GM19372 (cell line): ENCODE measurements around the gene SLC44A1.
"Not testable (repeated sequence)": the region's sequence is repeated elsewhere in the genome, so short reads cannot be mapped to it uniquely, and the experiment has no call there.

ENCODE experiments used
- ATAC-seq: cut with Tn5 transposase; IDR thresholded peaks from one replicate; pipeline ENCODE4 v1.9.1; 2021; ENCODE audit warnings: mild to moderate bottlenecking, low read depth, moderate library complexity; ENCODE audit not compliant: unreplicated experiment

SLC44A1 gene

GRCh38 chr9:105242062-105242461 is 2.4 kb upstream of the SLC44A1 start:
- ATAC-seq, result no peak

GRCh38 chr9:105242557-105242956 is 1.9 kb upstream of the SLC44A1 start:
- no peak for ATAC-seq

- ATAC-seq, result no peak
Measured at GRCh38 chr9:105243015-105243686, 1.3 kb upstream of the SLC44A1 start.

- peak; percentile 46 for ATAC-seq
Measured at GRCh38 chr9:105244734-105245028, 230 bp downstream of the SLC44A1 start.

GRCh38 chr9:105245029-105245890 is 809 bp downstream of the SLC44A1 start:
- peak; percentile 7 for ATAC-seq

GRCh38 chr9:105245891-105246161 is 1.4 kb downstream of the SLC44A1 start:
- no peak for ATAC-seq

GRCh38 chr9:105246656-105247173 is 2.3 kb downstream of the SLC44A1 start:
- no peak for ATAC-seq

- no peak for ATAC-seq
Measured at GRCh38 chr9:105248691-105249090, 4.2 kb downstream of the SLC44A1 start.

GRCh38 chr9:105251133-105251532 is 6.7 kb downstream of the SLC44A1 start:
- ATAC-seq, result no peak

GRCh38 chr9:105251733-105252404 is 7.4 kb downstream of the SLC44A1 start:
- no peak for ATAC-seq

GRCh38 chr9:105252405-105252756 is 7.9 kb downstream of the SLC44A1 start:
- ATAC-seq, result no peak

- no peak for ATAC-seq
Measured at GRCh38 chr9:105254226-105254625, 9.8 kb downstream of the SLC44A1 start.

GRCh38 chr9:105255421-105255820 is 11.0 kb downstream of the SLC44A1 start:
- no peak for ATAC-seq

- not testable (repeated sequence) for ATAC-seq
Measured at GRCh38 chr9:105256569-105256968, 12.1 kb downstream of the SLC44A1 start.

GRCh38 chr9:105257809-105258208 is 13.4 kb downstream of the SLC44A1 start:
- no peak for ATAC-seq

- ATAC-seq, result no peak
Measured at GRCh38 chr9:105258225-105258737, 13.8 kb downstream of the SLC44A1 start.

- ATAC-seq, result no peak
Measured at GRCh38 chr9:105259274-105259673, 14.8 kb downstream of the SLC44A1 start.

- peak; percentile 33 for ATAC-seq
Measured at GRCh38 chr9:105259731-105260612, 15.5 kb downstream of the SLC44A1 start.

GRCh38 chr9:105262497-105262896 is 18.0 kb downstream of the SLC44A1 start:
- ATAC-seq, result no peak

GRCh38 chr9:105264380-105264779 is 19.9 kb downstream of the SLC44A1 start:
- no peak for ATAC-seq
